Stimulated activated CD4-positive, alpha-beta T cell treated with anti-CD3 and anti-CD28 coated beads, TNF-alpha, amount 100 ng/mL, for 24 hours (primary cell): ENCODE results near the gene SERPINB6.
"Not testable (repeated sequence)": the region's sequence is repeated elsewhere in the genome, so short reads cannot be mapped to it uniquely, and the experiment has no call there.

Source experiments
- DNase-seq, 3 experiments: peaks; one replicate each; pipeline ENCODE4 v3.0.0-alpha.2; 2020; ENCODE audit warnings: low read depth in 3 of 3

Gene SERPINB6

GRCh38 chr6:2971420-2972218 is at the start of gene SERPINB6:
Gene SERPINB6, minus strand, starts transcription at chr6:2971567. Its CDS starts 12,235 bp downstream, at chr6:2959332.
- DNase-seq, result peak in 1 of 3 experiments; percentile 39

GRCh38 chr6:3019749-3020320 is 48.5 kb upstream of the SERPINB6 start:
- DNase-seq, result no peak

GRCh38 chr6:3019065-3019464 is 47.7 kb upstream of the SERPINB6 start:
- DNase-seq, result no peak

- no peak for DNase-seq
Measured at GRCh38 chr6:3017304-3017703, 45.9 kb upstream of the SERPINB6 start.

- DNase-seq, result no peak
Measured at GRCh38 chr6:3016473-3017280, 45.3 kb upstream of the SERPINB6 start.

GRCh38 chr6:3015144-3015543 is 43.8 kb upstream of the SERPINB6 start:
- DNase-seq, result no peak

GRCh38 chr6:3014675-3015066 is 43.3 kb upstream of the SERPINB6 start:
- no peak for DNase-seq

- DNase-seq, result no peak
Measured at GRCh38 chr6:3013901-3014674, 42.7 kb upstream of the SERPINB6 start.

- DNase-seq, result no peak
Measured at GRCh38 chr6:3013486-3013885, 42.1 kb upstream of the SERPINB6 start.

GRCh38 chr6:3011592-3011991 is 40.2 kb upstream of the SERPINB6 start:
- no peak for DNase-seq

- no peak for DNase-seq
Measured at GRCh38 chr6:3011158-3011557, 39.8 kb upstream of the SERPINB6 start.

- DNase-seq, result no peak
Measured at GRCh38 chr6:3009930-3010329, 38.6 kb upstream of the SERPINB6 start.

GRCh38 chr6:3008712-3009265 is 37.4 kb upstream of the SERPINB6 start:
- not testable (repeated sequence) for DNase-seq

GRCh38 chr6:3007571-3007970 is 36.2 kb upstream of the SERPINB6 start:
- no peak for DNase-seq

- no peak for DNase-seq
Measured at GRCh38 chr6:3006476-3006875, 35.1 kb upstream of the SERPINB6 start.

GRCh38 chr6:3005874-3006273 is 34.5 kb upstream of the SERPINB6 start:
- DNase-seq, result no peak

GRCh38 chr6:3005077-3005476 is 33.7 kb upstream of the SERPINB6 start:
- no peak for DNase-seq

GRCh38 chr6:3003226-3003625 is 31.9 kb upstream of the SERPINB6 start:
- DNase-seq, result not testable (repeated sequence)

- no peak for DNase-seq
Measured at GRCh38 chr6:3001773-3002293, 30.5 kb upstream of the SERPINB6 start.

- DNase-seq, result no peak
Measured at GRCh38 chr6:3001146-3001772, 29.9 kb upstream of the SERPINB6 start.
